Measurements from ENCODE around the gene TRAPPC2.

TRAPPC2 gene

GRCh38 chrX:13756381-13756780 is 22.0 kb upstream of the TRAPPC2 start:
- no peak for TF ChIP-seq CTCF (IDR thresholded peaks at IDR 0.05)

- no peak for TF ChIP-seq CTCF (IDR thresholded peaks at IDR 0.05)
These were observed 20.8 kb upstream of the TRAPPC2 start for GRCh38 chrX:13755254-13755653.

- TF ChIP-seq CTCF (IDR thresholded peaks at IDR 0.05): no peak
These were observed 20.3 kb upstream of the TRAPPC2 start for GRCh38 chrX:13754765-13755164.

- no peak for TF ChIP-seq CTCF (IDR thresholded peaks at IDR 0.05)
These were observed 18.2 kb upstream of the TRAPPC2 start for GRCh38 chrX:13752646-13753045.

- no peak for TF ChIP-seq CTCF (IDR thresholded peaks at IDR 0.05)
These were observed 17.7 kb upstream of the TRAPPC2 start for GRCh38 chrX:13752141-13752540.

GRCh38 chrX:13750812-13751211 is 16.4 kb upstream of the TRAPPC2 start:
- no peak for TF ChIP-seq CTCF (IDR thresholded peaks at IDR 0.05)

- peak; percentile 53 for TF ChIP-seq CTCF (IDR thresholded peaks at IDR 0.05)
These were observed 15.8 kb upstream of the TRAPPC2 start for GRCh38 chrX:13750204-13750603.

GRCh38 chrX:13748486-13748885 is 14.1 kb upstream of the TRAPPC2 start:
- no peak for TF ChIP-seq CTCF (IDR thresholded peaks at IDR 0.05)
